ENCODE data around the gene MAP6.

Gene MAP6

DNA sequence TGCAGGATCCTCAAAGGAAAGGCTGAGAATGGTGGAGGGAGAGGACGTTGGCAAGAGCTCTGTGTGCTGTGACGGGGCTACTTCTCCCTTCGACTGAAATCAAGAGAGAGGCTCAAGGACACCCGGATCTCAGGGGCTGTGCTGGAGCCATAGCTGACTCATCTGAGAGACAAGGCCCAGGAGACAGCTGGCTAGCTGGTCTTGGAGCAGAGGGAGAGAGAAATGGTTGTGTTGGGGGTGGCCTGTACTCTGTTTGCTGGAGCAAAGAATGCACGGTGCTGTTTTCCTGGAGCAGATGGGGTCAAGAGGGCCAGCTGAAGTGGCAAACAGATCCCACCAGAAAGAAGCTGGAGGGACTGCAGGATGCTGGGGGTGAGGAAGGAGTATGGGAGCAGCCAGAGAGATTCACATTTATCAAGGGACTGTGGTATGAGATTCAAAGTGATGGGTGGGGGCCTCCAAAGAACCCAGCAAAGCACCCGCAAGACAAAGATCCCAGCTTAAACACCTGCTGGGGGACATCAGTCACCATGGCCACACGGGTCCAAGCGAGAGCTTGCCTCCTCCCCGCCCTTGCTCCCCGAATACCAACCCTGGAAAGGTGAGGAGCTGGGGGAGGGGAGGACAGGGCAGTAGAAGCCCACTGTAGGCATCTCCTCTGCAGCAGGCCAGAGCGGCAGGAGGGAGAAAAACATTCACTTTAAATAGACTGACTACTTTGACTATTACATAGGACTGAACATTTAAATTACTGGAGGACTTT, 40.8 kb downstream of the MAP6 start:
- no peak for DNase-seq

DNA sequence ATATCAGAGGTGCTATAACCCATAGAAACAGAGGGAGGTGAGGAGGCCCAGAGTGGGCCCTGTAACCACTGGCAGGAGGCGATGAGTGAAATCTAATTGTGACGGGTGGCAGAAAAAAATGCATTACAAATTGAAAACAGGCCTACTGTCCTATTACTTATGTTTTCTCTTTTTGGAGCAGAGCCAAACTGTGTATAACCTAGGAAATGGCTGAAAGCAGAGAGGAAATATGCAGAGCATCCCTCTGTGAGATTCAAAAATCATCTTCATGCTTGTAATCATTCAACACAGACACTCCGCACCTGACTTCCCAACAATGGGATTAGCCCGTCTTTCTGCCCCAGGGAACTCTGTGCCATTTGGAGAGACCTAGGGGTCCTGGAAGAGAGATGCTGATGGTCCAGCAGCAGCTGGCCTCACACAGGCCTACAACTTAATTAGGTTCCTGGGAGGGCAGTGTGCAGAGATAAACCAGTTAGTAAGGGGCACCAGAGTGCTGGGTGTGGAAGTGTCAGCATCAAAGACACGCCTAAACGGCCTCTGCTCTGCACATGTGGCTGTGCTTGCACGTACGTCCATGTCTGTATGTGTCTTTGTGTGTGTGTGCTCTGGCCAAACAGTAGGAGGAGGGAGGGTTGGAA, 41.8 kb downstream of the MAP6 start:
- no peak for DNase-seq

DNA sequence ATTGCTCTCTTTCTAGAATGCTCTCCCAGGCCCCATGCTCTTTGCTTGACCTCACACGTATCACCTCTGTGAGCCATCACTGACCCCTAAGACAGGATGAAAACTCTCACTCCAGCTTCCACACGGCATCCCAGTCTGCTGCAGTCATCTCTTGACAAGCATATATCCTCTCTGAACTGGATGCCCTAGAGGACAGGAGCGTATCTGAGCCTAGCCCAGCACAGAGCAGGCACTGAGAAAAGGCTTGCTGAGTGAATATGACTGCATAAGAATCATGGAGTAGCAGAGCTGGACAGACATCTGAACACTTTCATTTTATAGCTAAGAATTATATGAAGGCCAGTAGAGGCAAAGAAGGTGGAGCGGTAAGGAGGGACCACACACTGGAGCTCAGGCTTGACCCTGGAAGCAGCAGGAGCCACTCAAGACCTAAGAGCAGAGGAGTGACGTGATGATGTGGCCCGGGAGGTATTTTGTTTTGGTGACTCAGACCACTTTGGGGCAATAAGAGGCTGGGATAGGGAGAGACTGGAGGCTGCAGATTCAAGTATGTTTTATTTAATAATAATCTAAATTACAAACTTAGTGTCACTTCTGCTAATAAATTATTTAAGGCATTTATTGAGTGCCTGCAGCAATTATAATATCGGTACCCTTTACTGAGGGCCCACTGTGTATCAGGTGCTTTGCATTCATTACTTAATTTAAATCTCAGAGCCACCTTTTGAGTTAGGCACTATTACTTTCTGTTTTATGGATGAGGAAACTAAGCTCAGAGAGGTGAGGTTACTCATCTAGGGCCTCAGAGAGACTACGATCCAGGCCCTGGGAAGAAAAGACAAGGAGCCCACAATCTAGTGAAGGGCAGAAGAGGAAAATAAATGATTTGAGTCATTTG, 42.6 kb downstream of the MAP6 start:
- no peak for DNase-seq

DNA sequence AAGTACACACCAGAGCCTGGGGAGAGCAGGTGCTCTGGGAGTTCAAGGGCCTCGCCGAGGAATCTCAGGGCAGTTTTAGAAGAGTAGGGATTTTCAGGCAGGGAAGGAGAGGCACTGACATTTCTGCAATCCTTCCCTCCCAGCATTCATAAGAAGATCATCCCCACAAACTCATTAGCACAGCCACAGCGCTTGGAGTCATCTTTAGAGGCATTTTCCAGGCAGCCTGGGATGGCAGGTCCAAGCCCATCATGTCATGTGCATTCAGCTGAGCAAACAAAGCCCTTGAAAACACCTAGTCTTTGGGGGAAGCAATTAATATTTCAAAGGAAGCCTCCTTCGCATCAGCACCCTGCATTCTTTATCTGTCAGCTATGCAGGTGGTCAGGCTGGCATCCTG, 43.8 kb downstream of the MAP6 start:
- DNase-seq, result no peak

DNA sequence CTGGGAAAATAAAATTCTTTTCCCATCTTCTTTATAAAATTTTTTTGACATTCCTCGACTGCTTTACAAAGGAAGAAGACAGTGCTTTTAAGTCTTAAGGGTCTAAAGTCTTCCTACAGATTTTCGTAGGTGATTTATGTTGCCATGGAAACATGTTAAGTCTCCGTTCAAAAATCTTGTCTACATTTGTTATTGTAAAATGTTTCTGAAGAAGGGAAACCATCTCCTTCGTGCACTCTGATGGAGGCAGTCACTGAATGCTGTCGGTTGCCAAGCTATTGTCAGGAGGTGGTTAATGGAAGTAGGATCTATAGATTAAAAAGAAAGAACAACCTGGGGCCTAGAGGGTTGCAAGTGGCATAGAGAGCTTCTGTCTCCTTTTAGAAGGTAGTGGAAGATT, 52.6 kb downstream of the MAP6 start:
- no peak for DNase-seq

DNA sequence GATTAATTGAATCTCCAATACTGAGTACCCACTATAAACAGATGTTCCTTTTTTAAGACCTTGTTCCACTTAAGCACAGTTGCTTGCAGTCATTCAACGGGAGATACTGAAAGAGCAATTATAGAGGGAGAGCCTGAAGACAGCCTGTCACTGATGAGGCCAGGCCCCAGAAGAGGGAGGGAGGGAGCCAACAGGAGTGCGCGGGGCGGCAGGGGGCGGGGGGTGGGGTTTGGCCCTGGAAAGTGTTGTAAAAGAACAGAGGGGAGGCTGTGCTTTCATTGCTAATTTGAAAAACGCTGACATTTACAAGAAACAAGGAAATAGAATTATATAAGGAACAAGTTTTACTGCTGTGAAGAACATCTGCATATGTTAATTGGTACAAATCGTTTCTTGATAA, 53.1 kb downstream of the MAP6 start:
- DNase-seq, result no peak

DNA sequence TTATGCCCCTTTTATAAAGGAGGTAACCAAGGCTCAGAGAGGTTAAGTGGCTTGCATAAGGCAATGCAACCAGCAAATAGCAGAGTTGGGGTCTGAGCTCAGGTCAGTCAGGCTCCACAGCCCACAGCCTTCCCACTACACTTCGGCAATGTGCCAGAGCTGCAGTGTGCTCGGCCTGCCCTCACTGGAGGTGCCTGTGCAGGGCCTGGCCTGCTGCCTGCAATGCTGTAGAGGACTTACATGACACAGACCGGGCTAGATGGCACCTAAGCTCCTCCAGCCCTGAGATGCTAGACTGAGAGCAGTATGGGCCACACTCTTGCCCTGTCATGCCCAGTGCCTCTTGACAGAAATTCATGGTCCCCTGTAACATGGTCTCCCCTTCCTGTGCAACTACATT, 57.0 kb downstream of the MAP6 start:
- no peak for DNase-seq

DNA sequence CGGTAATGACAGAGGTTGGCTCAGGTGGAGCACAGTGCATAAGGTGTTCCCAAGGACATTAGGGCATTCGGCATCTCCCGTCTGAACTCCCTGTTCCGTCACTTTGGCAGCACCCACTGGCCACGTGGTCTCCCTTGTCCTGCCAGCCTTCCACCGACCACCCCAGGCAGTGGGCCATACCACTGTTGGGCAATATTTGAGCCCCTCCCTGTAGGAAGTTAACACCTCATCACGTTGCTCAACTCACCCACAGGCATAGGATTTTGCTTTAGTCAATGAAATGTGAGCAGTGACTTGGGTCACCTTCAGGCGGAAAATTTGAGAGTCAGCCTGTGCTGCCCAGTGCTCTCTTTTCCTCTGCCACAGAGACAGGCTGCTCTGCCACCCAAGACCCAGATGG, 62.7 kb downstream of the MAP6 start:
- DNase-seq, result no peak

DNA sequence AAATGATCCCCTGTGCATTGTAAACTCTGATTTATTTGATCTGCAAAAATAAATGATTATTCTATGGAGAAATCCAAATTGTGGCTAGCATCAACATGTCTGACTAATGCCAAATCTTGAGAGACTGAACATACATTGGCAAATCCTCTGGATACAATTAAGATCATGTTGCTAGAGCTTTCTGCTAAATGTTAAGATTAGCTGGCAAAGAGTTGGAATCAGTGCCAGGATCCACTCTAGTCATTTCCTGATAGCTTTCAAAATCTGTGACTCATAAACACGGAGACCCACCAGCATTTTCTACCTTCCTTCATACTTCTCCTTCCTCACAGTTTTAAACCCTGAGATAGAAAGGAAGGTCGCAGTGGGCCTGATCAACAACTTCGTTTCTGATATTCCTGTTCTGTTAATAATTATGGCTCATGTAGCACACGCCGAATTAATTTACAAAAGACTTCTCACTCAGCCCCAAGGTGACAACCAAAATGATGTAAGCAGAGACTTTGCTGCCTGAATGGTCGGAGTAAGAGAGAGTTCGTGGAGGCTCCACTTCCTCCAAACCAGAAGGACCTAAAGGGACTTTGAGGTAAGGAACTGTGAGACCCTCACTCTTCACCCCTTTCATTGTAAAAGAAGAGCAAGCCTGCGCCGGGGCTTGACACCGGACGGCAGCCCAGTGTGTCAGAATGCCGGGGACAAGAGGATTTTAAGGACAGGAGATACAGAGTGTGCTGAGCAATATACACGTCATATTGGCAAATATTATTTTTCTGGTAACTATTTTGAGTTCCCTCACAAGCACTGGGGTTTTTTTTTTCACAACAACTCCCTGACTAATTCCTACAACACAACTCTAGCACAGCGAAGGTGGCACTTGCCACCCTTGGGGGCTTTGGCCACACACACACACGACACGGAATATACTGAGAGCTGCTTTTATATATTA, 64.8 kb downstream of the MAP6 start:
- DNase-seq, result no peak

DNA sequence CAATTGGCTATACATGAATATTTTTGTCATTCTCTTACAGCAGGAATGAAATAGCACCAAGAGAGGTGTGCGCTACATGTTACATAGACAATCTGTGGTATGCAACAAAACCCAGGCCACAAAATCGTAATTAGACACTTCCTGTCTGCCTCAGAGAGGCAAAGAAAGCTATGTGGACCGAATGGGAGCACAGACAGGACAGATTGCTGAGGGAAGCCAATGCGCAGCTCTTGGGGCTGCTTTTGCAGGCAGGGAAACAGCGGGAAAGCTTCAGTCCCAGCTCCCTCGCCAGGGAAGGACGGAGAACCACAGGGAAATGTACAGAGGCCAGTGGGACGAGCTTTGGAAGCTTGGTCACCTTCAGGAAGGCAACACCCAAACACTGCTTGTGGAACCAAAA, 65.9 kb downstream of the MAP6 start:
- DNase-seq, result no peak

DNA sequence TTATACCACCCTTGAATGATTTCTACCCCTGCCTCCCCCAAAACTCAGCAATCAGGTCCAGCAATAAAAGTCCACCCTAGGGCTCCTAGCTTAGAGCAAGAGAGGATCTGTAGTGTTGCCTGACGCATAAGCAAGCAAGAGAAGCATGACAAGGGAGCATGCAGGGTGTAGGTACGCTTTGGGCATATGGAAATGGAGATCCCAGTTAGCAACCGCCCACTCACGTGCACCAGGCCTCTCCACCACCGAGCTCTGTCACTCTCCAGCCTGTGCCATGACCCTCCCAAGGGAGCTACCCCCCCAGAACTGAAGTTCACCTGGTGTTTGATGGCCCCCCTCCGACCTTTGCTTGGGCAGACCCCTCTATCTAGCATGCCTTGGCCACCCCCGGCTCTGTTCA, 67.3 kb downstream of the MAP6 start:
- DNase-seq, result no peak

DNA sequence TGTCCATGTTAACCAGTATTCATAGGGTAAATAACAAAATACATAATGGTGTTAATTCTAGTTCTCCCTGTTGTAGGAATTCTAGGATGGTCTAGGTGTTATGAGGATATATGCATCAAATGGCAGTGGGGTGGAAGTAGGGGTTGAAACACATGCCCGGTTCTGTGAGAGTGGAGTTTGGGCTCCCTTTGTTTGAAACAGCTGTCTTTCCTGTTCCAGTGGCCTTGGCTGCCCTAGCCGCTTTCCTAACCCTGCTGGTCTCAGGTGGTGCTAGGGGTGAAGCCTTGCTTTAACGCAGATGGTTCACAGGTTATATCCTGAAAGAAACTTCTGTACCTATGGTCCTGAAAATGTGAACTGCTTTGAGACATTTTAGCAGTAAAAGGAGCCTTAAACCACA, 68.5 kb downstream of the MAP6 start:
- no peak for DNase-seq

DNA sequence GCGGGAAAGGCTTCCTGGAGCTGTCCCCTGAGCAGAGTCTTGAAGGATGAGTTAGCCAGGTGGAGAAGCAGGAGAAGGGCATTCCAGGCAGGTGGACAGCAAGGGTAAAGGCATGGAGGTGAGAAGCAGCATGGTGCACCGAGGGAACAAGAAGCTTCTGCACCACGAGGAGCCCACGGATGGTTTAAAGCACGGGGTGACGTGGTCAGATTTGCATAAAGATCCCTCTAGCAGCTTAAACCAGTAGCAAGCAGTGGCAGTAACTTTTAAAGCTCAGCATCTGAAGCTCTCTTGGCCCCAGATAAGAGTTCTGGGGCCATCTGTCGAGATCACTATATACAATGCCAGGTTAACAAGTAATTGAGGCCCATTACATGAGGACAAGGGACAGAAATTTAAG, 69.9 kb downstream of the MAP6 start:
- DNase-seq, result no peak

DNA sequence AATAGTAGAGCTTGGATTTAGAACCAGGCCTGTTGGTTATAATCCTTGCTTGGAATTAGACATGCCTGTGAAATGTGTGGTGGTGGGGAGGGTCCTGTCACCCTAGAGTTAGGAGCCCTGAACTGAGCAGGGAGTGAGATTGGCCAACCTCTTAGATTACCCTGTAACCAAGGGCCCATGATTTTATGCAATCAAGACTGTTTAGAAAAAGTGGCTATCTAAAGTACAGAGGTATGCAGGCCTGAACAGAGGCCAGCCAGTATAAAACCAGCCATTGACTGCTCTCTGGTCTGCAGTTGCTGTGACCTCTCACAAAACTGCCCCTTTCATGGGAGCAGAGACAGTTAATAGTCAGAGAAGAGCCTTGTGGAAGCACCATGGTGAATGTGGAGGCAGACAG, 70.6 kb downstream of the MAP6 start:
- no peak for DNase-seq

DNA sequence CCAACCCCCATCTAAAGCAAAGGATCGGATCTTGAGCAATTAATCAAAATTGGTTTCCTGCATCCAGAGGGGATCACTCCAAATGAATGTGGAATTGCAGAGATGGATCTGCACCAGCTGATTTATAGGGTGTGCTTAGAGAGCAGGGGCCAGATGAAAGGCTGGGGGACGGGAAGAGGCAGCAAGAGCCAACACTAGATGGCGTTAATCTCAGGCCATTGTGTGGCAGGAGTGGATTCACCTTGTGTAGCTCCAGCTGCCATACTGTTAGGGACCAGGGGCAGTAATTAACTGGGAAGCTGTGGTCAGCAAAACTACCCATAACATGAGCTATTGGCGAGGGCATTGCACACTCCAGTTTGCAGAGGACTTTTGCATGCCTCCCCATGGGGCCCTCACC, 71.2 kb downstream of the MAP6 start:
- no peak for DNase-seq

DNA sequence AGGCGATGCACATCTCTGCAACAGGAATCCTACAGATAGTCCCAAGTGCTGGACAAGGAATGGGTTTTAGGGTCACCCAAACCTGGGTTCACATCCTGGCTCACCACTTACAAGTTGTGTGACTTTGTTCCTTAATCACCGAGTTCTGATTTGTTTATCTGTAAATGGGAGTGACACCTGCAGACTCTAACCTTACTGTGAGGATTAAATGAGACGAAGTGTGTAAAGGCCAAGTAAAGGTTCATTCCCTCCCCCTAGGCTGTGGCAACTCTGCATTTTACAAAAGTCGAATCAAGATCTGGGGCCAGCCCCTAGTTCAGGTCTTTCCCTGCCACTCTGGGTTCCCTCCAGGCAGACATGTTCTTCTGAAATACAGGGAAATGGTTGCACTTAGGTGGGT, 71.9 kb downstream of the MAP6 start:
- no peak for DNase-seq

DNA sequence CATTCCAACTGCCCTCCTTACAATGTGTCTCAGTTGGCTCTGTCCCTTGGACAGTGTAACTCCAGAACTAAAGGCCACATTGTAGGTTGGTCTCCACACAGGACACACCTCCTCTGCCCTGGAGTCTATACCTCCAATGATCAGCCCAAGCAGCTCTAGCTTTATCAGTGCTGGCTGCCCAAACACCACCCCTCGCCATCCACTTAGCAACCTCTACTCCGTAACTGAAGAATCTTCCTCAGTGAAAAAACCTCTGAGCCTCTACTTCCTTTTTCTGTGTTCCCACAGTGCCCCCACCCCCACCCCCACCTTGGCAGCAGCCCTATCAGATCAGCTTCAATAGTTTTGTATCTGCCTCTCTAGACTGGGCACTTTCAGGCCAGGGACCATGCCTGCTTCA, 73.4 kb downstream of the MAP6 start:
- DNase-seq, result no peak

DNA sequence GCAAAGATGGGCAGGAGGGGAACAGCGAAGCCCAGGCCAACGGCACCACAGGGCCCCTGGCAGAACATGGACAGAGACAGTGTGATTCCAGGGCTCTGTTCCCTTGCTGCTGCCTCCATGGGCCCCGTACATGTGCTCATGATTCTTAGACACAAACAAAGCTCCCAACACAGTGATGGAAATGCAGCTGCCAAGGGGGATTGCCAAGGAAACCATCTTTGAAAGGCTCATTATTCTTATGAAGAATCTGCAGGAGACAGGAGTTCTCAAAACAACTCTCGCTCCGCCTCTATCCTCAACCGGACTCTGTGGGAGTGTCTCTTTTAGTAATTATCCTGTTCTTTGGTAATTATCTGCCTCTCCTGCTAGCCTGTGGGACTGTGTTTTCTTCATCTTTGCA, 74.6 kb downstream of the MAP6 start:
- no peak for DNase-seq

DNA sequence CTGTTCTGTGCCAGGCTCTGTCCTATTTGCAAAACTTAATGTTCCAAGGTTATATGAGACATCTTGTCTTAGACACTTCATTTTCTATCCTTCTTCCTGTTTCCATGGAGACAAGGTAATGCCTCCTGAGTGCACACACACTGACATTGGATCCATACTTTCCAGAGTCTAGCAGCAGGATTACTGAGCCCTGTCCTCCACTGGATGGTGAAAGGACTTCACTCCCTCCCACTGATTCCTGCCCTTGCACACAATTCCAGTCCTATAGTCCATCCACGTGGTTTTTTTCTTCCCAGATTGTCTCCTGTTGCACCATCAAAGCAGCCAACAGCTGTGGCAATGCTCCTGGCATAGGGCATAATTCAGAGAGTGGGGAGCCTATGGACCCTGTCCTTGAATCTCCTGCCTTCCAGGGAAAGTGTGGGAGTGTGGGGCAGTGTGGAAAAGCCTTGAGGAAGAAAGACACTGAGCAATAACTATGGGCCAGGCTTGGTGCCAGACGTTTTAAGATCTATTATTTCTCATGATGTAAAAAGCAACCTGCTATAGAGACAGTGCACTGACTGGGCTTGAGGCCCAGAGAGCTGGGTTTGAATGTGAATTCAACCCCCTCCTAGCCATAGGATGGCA, 75.4 kb downstream of the MAP6 start:
- no peak for DNase-seq

DNA sequence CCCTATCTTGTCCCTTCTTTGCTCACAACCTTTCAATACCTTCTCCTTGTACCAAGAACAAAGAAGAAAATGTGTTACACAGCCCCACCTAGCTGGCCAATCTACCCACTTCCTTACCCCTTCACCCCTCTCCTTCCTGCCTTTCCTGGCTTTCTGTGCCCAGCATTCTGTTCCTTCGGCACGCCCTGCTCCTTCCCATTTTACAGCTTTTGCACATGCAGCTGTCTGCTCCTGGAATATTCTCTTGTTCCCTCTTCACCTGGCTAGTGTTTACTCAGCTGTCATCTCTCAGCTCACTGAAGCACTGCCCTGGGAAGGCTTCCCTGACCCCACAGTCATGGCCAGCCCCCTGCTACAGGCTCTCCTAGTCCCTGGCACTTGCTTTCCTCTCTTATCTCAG, 76.1 kb downstream of the MAP6 start:
- DNase-seq, result no peak

DNA sequence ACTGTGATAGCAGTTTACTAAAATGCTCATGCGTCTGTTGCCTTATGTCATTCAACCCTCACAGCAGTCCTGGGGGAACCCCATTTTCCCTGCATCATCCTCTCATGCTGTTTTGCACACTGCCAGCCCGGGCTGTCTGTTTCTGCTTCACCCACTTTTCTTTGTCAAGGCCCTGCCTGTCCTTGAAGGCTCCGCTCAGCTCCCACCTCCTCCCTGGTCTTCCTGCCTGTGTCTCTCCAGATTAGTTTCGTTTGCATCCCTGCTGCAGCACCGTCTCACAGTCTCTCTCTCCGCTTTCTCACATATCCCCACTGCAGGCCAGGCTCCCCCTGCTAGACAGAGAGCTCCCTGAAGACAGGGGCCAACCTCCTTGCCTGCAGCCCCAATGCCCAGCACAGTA, 76.9 kb downstream of the MAP6 start:
- no peak for DNase-seq

DNA sequence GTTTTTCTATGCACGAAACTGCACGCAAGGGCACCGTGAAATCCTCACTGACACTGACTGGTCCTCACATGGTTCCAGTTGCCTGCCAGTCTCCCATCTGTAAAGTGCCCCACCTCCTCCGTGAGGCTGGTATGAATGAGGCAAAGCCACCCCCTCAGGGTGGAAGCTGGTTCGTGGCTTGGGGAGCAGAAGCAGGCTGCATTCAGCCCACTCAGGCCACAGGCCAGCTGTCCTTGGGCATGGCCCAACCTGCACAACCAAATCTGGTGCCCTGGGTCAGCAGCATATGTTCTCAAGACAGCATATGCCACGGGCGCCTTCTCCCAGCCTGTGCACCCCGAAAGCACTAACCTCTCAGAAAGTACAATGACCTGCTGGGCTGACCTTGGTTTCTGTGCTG, 77.5 kb downstream of the MAP6 start:
- no peak for DNase-seq
